ENCODE measurements around the gene CBR4.
A peak's percentile ranks its signal among the peaks of the same experiment; 100 is the strongest.
"Not testable (repeated sequence)": the region's sequence is repeated elsewhere in the genome, so short reads cannot be mapped to it uniquely, and the experiment has no call there.

The CBR4 gene

DNA sequence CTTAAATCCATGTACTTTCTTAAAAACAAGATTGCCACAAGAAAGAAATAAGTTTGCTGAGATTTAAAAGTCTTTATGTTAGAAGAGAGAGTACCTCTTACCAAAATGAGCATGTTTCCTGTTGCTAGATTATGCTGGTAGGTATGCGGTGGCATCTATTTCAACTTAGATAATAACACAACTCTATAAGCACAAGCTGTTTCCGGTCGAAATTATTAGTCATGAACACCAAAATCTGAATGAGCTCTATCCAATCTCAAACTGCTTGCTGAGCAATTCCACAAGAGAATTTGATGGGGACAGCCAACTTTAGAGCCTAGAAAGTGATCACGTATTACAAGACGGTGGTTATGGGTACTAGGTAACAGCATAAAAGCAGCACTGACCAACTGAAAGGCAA lies 49.3 kb downstream of the CBR4 start:
- H3K4me3 ChIP-seq (ENCODE audit: low read depth, low read length), result no peak overlapping the region
- no peak for TF ChIP-seq CTCF (IDR thresholded peaks at IDR 0.05; ENCODE audit: low read depth, low read length)

DNA sequence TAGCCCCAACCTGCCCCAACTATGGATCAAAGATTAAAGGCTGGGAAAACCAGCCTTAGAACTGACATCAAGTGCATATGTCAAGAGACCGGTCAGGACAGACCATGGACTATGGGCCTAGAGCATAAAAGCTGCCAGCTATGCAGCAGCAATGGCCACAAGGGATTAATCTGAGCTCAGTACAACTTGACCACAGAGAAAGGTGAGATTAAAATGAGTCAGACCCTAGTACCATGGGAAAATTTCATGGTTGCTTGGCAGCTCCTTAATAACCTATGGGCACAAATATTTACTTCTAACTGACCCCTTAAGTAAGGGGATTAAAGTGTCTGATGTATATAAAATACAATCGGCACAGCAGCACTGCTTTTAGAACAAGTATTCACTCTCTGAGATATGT lies 54.4 kb downstream of the CBR4 start:
- H3K4me3 ChIP-seq (ENCODE audit: low read depth, low read length), result no peak overlapping the region
- no peak for TF ChIP-seq CTCF (IDR thresholded peaks at IDR 0.05; ENCODE audit: low read depth, low read length)

DNA sequence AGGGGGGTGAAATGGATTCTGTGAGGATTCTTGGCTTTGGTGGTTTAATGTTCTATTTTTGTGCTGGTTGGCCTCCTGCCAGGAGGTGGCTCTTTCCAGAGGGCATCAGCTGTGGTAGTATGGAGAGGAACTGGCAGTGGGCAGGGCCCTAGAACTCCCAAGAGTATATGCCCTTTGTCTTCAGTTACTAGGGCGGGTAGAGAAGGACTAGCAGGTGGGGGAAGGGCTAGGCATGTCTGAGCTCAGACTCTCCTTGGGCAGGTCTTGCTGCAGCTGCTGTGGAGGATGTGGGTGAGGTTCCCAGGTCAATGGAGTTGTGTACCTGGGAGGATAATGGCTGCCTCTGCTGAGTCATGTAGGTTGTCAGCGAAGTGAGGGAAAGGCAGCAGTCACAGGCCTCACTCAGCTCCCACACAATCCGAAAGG lies 57.2 kb downstream of the CBR4 start:
- H3K4me3 ChIP-seq (ENCODE audit: low read depth, low read length), result not testable (repeated sequence)

DNA sequence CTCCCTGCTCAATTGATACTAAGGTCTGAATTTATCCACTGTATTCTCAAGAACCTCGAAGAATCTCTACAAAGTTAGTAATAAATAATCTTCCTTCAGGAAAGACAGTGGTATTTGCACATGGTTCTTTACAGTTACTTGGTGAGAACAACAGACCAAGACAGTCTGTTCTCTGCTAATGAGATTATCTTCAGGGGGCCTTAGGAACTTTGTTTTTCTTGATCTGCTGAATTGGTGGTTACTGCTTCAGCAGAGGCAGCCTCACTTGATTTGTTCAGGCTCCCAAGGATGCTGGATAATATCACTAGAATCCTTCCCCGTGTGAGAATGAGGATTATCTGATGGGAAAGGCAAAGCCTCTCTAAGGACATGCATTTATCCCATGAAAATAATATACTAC lies 64.8 kb downstream of the CBR4 start:
- H3K4me3 ChIP-seq (ENCODE audit: low read depth, low read length), result no peak overlapping the region
- TF ChIP-seq CTCF (IDR thresholded peaks at IDR 0.05; ENCODE audit: low read depth, low read length), result no peak

DNA sequence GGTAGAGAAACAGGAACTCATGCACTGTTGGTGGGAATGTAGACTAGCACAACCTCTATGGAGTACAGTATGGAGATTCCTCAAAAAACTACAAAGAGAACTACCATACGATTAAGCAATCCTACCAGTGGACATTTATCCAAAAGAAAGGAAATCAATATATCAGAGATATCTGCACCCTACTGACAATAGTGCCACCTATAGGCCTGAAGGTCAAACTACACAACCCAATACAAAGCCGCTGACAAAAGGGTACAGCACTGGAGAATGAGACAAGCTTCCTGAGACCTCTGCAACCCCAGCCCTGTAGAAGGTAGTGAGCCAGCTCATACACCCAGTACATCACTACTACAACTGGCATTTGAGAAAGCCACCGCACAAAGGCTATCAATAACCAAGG lies 67.1 kb downstream of the CBR4 start:
- TF ChIP-seq CTCF (IDR thresholded peaks at IDR 0.05; ENCODE audit: low read depth, low read length), result peak; percentile 61
- no peak overlapping the region for H3K4me3 ChIP-seq (ENCODE audit: low read depth, low read length)
